H1 (cell line): ENCODE data around the gene ANKRD30BL.
A peak's percentile ranks its signal among the peaks of the same experiment; 100 is the strongest.
"Not testable (repeated sequence)": the region's sequence is repeated elsewhere in the genome, so short reads cannot be mapped to it uniquely, and the experiment has no call there.

ENCODE experiments used
- BRCA1 ChIP-seq: IDR thresholded peaks from 2 replicates; pipeline ENCODE4 v1.6.1; 2012; ENCODE audit warnings: low read depth, low read length, improper control_type of control experiment
- CBX8 ChIP-seq: fragments of 300-800, 300-1000 bp; sonication (generic); IDR thresholded peaks from 2 replicates; pipeline ENCODE4 v1.7.1; 2016; ENCODE audit warnings: low read depth, low read length, borderline replicate concordance
- CTCF ChIP-seq, 3 experiments: IDR thresholded peaks; 1 replicate in 2 of 3; 2 replicates in 1 of 3; pipeline versions ENCODE4 v1.5.1 to v1.6.1; 2011; ENCODE audit warnings: low read length in 3 of 3, mild to moderate bottlenecking in 3 of 3, inconsistent platforms in 2 of 3, low read depth in 1 of 3, moderate library complexity in 1 of 3; ENCODE audit not compliant: insufficient read depth in 1 of 3; ENCODE audit errors: control extremely low read depth in 1 of 3
- EZH2 ChIP-seq: fragments of 200-600 bp; sonication (generic); IDR thresholded peaks from 2 replicates; pipeline ENCODE4 v1.7.1; 2012; ENCODE audit warnings: low read depth, mild to moderate bottlenecking, moderate library complexity, low read length, inconsistent platforms; ENCODE audit not compliant: severe bottlenecking
- HDAC2 ChIP-seq, 2 experiments: fragments of 300-600 bp in 1 of 2; sonication (generic) in 1 of 2; IDR thresholded peaks; 2 replicates each; pipeline ENCODE4 v1.6.1; 2011 to 2012; ENCODE audit warnings: low read depth in 2 of 2, low read length in 2 of 2, mild to moderate bottlenecking in 2 of 2, moderate library complexity in 2 of 2, borderline replicate concordance in 1 of 2, inconsistent platforms in 1 of 2
- MAFK ChIP-seq: IDR thresholded peaks from 2 replicates; pipeline ENCODE4 v1.6.1; 2012; ENCODE audit warnings: low read depth, mild to moderate bottlenecking, improper control_type of control experiment, low read length
- POLR2A ChIP-seq, 2 experiments: IDR thresholded peaks; 1 replicate in 1 of 2; 2 replicates in 1 of 2; pipeline ENCODE4 v1.6.1; 2011; ENCODE audit warnings: low read depth in 2 of 2, low read length in 2 of 2, mild to moderate bottlenecking in 2 of 2; ENCODE audit errors: control extremely low read depth in 1 of 2
- POLR2AphosphoS5 ChIP-seq: IDR thresholded peaks from 2 replicates; pipeline ENCODE4 v1.6.1; 2011; ENCODE audit warnings: low read depth, low read length
- RAD21 ChIP-seq, 2 experiments: IDR thresholded peaks in 1 of 2; conservative IDR thresholded peaks in 1 of 2; 2 replicates each; pipeline ENCODE4 v1.6.1; 2011; ENCODE audit warnings: low read depth in 2 of 2, low read length in 2 of 2, improper control_type of control experiment in 1 of 2, inconsistent platforms in 1 of 2, mild to moderate bottlenecking in 1 of 2, moderate library complexity in 1 of 2
- SIN3A ChIP-seq, 2 experiments: IDR thresholded peaks in 1 of 2; conservative IDR thresholded peaks in 1 of 2; 2 replicates each; pipeline ENCODE4 v1.6.1; 2011 to 2012; ENCODE audit warnings: low read length in 2 of 2, improper control_type of control experiment in 1 of 2, low read depth in 1 of 2, mild to moderate bottlenecking in 1 of 2
- TAF1 ChIP-seq: IDR thresholded peaks from 2 replicates; pipeline ENCODE4 v1.6.1; 2011; ENCODE audit warnings: mild to moderate bottlenecking, low read depth, low read length
- YY1 ChIP-seq: IDR thresholded peaks from 2 replicates; pipeline ENCODE4 v1.6.1; 2011; ENCODE audit warnings: low read depth, mild to moderate bottlenecking, low read length

GRCh38 chr2:132146774-132147173 is 15.0 kb downstream of the ANKRD30BL start:
- TF ChIP-seq CTCF (IDR thresholded peaks at IDR 0.05; ENCODE audit: control extremely low read depth in 1 of 3, insufficient read depth in 1 of 3, low read depth in 1 of 3, low read length in 3 of 3) = peak; percentile 31 to 44 (median 41)
- not testable (repeated sequence) for TF ChIP-seq BRCA1; YY1; CBX8; MAFK; HDAC2 (IDR thresholded peaks at IDR 0.05; ENCODE audit: borderline replicate concordance in 1 of 2, low read depth in 2 of 2, low read length in 2 of 2); POLR2A (IDR thresholded peaks at IDR 0.05; ENCODE audit: control extremely low read depth in 1 of 2, low read depth in 2 of 2, low read length in 2 of 2); EZH2; SIN3A (conservative IDR thresholded peaks at IDR 0.05 in 1 of 2, IDR thresholded peaks at IDR 0.05 in 1 of 2; ENCODE audit: low read depth in 1 of 2, low read length in 2 of 2); TAF1; POLR2AphosphoS5
- peak; percentile 65 to 66 for TF ChIP-seq RAD21 (IDR thresholded peaks at IDR 0.05 in 1 of 2, conservative IDR thresholded peaks at IDR 0.05 in 1 of 2; ENCODE audit: low read depth in 2 of 2, low read length in 2 of 2)
